GM12878 (cell line): ENCODE data around the gene CAMTA1. TPM values are rescaled to one million over a fixed set of nuclear protein-coding genes. Genes with fewer than 3 reads are reported as not detected.

Experiments
- BCLAF1 ChIP-seq: fragments of 450-650 bp; IDR thresholded peaks from 2 replicates; pipeline ENCODE4 v1.6.1; 2017; ENCODE audit warnings: antibody characterized with exemption, mild to moderate bottlenecking, moderate library complexity
- REST ChIP-seq: IDR thresholded peaks from 2 replicates; pipeline ENCODE4 v1.6.1; 2012; ENCODE audit warnings: mild to moderate bottlenecking, low read depth, low read length
- RUNX3 ChIP-seq: IDR thresholded peaks from 2 replicates; pipeline ENCODE4 v1.6.1; 2012; ENCODE audit warnings: low read length, inconsistent platforms
- SIX5 ChIP-seq: IDR thresholded peaks from 2 replicates; pipeline ENCODE4 v1.6.1; 2011; ENCODE audit warnings: mild to moderate bottlenecking, low read depth, low read length, moderate library complexity; ENCODE audit not compliant: severe bottlenecking
- polyA plus RNA-seq, 11 experiments: library from polyadenylated mRNA; depleted of rRNA in 4 of 11; unstranded in 6 of 11; stranded (reverse) in 5 of 11; fragments of >200 nt; fragmentation: Nextera tagmentation in 4 of 11; fragmentation: Illumina TruSeq in 1 of 11; extraction: Ambion mirVana in 4 of 11; extraction: Trizol in 1 of 11; gene quantifications; 1 replicate in 1 of 11; 2 replicates in 10 of 11; pipeline versions ENCODE4 v1.2.1 to v1.2.3, GENCODE V29; 2011 to 2016; ENCODE audit warnings: inconsistent platforms in 2 of 11, missing spikeins in 2 of 11, low read depth in 1 of 11
- total RNA-seq, 4 experiments: library from RNA; depleted of rRNA in 3 of 4; stranded (reverse); fragments of >200 nt in 3 of 4; fragmentation: Illumina TruSeq in 1 of 4; extraction: Trizol in 1 of 4; gene quantifications; 2 replicates each; pipeline versions ENCODE4 v1.2.1 to v1.2.3, GENCODE V29; 2013 to 2021

Gene CAMTA1
- total and polyA plus RNA-seq, 10 of the 15 experiments (the other 5 are each of a cell fraction or from before 2014, with no cell fraction given), result 37.7 to 148 (median 76.4) TPM

GRCh38 chr1:7069931-7070330 lies 284.7 kb downstream of the CAMTA1 start (continued):
- TF ChIP-seq SIX5, result no peak
- TF ChIP-seq RUNX3, result no peak
- no peak for TF ChIP-seq REST
- TF ChIP-seq BCLAF1, result no peak
